SK-N-SH treated with all-trans-retinoic acid at 6 μM for 48 hours (cell line): ENCODE data around the gene SEMA5B.

Experiments
- ATAC-seq: fragments of 200-7000 bp; cut with Tn5 transposase; 3 replicates; pipeline ENCODE4 v1.9.1; 2020; ENCODE audit warnings: mild to moderate bottlenecking, moderate library complexity
- BACH2 ChIP-seq: fragments of 250-450 bp; sonication (Bioruptor Pico); IDR thresholded peaks from 2 replicates; pipeline ENCODE4 v1.9.0; 2021; ENCODE audit warnings: mild to moderate bottlenecking, borderline replicate concordance
- CSDC2 ChIP-seq: fragments of 250-450 bp; sonication (Bioruptor Pico); IDR thresholded peaks from 2 replicates; pipeline ENCODE4 v1.5.0; 2020; ENCODE audit warnings: mild to moderate bottlenecking, moderate library complexity
- ESRRG ChIP-seq: fragments of 250-450 bp; sonication (Bioruptor Pico); IDR thresholded peaks from 2 replicates; pipeline ENCODE4 v1.6.1; 2021; ENCODE audit warnings: mild to moderate bottlenecking
- GLIS3 ChIP-seq: fragments of 250-450 bp; sonication (Bioruptor Pico); IDR thresholded peaks from 2 replicates; pipeline ENCODE4 v1.5.0; 2020; ENCODE audit warnings: mild to moderate bottlenecking, moderate library complexity
- ISL1 ChIP-seq: fragments of 250-450 bp; sonication (Bioruptor Pico); IDR thresholded peaks from 2 replicates; pipeline ENCODE4 v2.1.2; 2022; ENCODE audit warnings: mild to moderate bottlenecking, moderate library complexity
- OSR1 ChIP-seq: fragments of 250-450 bp; sonication (Bioruptor Pico); IDR thresholded peaks from 2 replicates; pipeline ENCODE4 v1.8.0; 2022; ENCODE audit warnings: moderate library complexity, mild to moderate bottlenecking, inconsistent platforms
- SNAI2 ChIP-seq: fragments of 250-450 bp; sonication (Bioruptor Pico); IDR thresholded peaks from 2 replicates; pipeline ENCODE4 v1.5.0; 2020; ENCODE audit warnings: mild to moderate bottlenecking, moderate library complexity
- TCF4 ChIP-seq: fragments of 250-450 bp; sonication (Bioruptor Pico); IDR thresholded peaks from 2 replicates; pipeline ENCODE4 v1.8.0; 2021; ENCODE audit warnings: mild to moderate bottlenecking, moderate library complexity, borderline replicate concordance
- ZC3H10 ChIP-seq: fragments of 250-450 bp; sonication (Bioruptor Pico); IDR thresholded peaks from 2 replicates; pipeline ENCODE4 v1.5.1; 2021; ENCODE audit warnings: mild to moderate bottlenecking, moderate library complexity
- ZFP30 ChIP-seq: fragments of 450-650 bp; formaldehyde crosslinking; IDR thresholded peaks from 2 replicates; pipeline ENCODE4 v1.5.0; 2022; ENCODE audit warnings: mild to moderate bottlenecking, moderate library complexity
- ZNF565 ChIP-seq: fragments of 450-650 bp; formaldehyde crosslinking; conservative IDR thresholded peaks from 2 replicates; pipeline ENCODE4 v1.5.0; 2020; ENCODE audit warnings: low read depth, mild to moderate bottlenecking, moderate library complexity
- ZNF8 ChIP-seq: fragments of 450-650 bp; formaldehyde crosslinking; IDR thresholded peaks from 2 replicates; pipeline ENCODE4 v1.5.0; 2020; ENCODE audit warnings: mild to moderate bottlenecking, moderate library complexity
- TF ChIP-seq, protein P1 (sequence below): fragments of 250-450 bp; sonication (Bioruptor Pico); IDR thresholded peaks from 2 replicates; pipeline ENCODE4 v1.5.1; 2020; ENCODE audit warnings: low read depth, mild to moderate bottlenecking, moderate library complexity
- TF ChIP-seq, protein P2 (sequence below): fragments of 250-450 bp; sonication (Bioruptor Pico); IDR thresholded peaks from 2 replicates; pipeline ENCODE4 v1.5.1; 2021; ENCODE audit warnings: mild to moderate bottlenecking, moderate library complexity
- TF ChIP-seq, protein P3 (sequence below): fragments of 250-450 bp; sonication (Bioruptor Pico); IDR thresholded peaks from 2 replicates; pipeline ENCODE4 v1.5.0; 2020; ENCODE audit warnings: mild to moderate bottlenecking, moderate library complexity
- TF ChIP-seq, protein P4 (sequence below): fragments of 250-450 bp; sonication (Bioruptor Pico); IDR thresholded peaks from 2 replicates; pipeline ENCODE4 v1.8.0; 2020; ENCODE audit warnings: mild to moderate bottlenecking, moderate library complexity, borderline replicate concordance
- TF ChIP-seq, protein P5 (sequence below): fragments of 250-450 bp; sonication (Bioruptor Pico); IDR thresholded peaks from 2 replicates; pipeline ENCODE4 v1.8.0; 2021; ENCODE audit warnings: low read depth, mild to moderate bottlenecking, moderate library complexity, borderline replicate concordance

The SEMA5B gene

DNA sequence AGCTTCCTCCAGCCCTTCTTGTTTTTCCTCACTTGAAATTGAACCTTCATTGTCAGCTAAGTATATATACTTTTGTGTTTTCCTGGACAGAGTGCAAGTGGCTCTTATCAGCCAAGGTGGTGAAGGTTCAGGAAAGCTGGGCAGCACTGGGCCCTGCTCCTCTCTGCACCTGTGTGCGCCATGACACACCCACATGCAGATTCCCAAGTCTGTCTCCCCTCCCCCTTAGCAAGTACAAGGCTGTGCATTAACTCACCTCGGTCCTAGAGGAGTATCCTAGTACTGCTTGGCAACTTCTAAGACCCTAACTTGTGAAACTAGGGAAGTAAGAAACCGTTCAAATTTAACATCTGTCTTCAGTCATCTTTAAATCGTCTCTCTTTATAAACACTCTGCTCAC lies 146.9 kb downstream of the SEMA5B start:
- ATAC-seq, result no peak
- no peak for TF ChIP-seq TCF4
- TF ChIP-seq ZFP30 (CRISPR knock-in tag), result no peak
- no peak for TF ChIP-seq CSDC2 (CRISPR knock-in tag)
- TF ChIP-seq ZC3H10, result no peak

DNA sequence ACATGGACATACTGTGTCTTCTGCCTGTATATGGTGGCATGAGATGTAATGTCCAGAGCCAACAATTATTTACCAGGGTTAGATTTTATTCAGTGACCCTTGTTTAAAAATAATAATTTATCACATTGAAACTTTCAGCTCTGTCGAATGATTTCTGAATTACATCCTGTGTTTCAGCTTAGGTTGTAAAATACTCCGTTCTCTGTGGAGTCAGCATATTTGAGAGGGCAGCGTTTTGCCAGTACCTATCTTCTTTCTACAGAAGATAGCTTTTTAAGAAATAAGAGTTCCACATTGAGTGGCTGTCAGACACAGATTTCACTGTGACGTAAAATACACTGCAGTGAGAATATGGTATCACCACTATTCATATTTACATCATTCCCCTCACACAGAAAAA lies 147.4 kb downstream of the SEMA5B start:
- TF ChIP-seq, protein P1, sequence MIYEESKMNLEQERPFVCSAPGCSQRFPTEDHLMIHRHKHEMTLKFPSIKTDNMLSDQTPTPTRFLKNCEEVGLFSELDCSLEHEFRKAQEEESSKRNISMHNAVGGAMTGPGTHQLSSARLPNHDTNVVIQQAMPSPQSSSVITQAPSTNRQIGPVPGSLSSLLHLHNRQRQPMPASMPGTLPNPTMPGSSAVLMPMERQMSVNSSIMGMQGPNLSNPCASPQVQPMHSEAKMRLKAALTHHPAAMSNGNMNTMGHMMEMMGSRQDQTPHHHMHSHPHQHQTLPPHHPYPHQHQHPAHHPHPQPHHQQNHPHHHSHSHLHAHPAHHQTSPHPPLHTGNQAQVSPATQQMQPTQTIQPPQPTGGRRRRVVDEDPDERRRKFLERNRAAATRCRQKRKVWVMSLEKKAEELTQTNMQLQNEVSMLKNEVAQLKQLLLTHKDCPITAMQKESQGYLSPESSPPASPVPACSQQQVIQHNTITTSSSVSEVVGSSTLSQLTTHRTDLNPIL, result no peak
- TF ChIP-seq CSDC2 (CRISPR knock-in tag) (no peak), ZC3H10 (no peak), ISL1 (CRISPR knock-in tag) (no peak), GLIS3 (no peak)
- TF ChIP-seq, protein P2, sequence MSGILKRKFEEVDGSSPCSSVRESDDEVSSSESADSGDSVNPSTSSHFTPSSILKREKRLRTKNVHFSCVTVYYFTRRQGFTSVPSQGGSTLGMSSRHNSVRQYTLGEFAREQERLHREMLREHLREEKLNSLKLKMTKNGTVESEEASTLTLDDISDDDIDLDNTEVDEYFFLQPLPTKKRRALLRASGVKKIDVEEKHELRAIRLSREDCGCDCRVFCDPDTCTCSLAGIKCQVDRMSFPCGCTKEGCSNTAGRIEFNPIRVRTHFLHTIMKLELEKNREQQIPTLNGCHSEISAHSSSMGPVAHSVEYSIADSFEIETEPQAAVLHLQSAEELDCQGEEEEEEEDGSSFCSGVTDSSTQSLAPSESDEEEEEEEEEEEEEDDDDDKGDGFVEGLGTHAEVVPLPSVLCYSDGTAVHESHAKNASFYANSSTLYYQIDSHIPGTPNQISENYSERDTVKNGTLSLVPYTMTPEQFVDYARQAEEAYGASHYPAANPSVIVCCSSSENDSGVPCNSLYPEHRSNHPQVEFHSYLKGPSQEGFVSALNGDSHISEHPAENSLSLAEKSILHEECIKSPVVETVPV, result no peak
- TF ChIP-seq, protein P3, sequence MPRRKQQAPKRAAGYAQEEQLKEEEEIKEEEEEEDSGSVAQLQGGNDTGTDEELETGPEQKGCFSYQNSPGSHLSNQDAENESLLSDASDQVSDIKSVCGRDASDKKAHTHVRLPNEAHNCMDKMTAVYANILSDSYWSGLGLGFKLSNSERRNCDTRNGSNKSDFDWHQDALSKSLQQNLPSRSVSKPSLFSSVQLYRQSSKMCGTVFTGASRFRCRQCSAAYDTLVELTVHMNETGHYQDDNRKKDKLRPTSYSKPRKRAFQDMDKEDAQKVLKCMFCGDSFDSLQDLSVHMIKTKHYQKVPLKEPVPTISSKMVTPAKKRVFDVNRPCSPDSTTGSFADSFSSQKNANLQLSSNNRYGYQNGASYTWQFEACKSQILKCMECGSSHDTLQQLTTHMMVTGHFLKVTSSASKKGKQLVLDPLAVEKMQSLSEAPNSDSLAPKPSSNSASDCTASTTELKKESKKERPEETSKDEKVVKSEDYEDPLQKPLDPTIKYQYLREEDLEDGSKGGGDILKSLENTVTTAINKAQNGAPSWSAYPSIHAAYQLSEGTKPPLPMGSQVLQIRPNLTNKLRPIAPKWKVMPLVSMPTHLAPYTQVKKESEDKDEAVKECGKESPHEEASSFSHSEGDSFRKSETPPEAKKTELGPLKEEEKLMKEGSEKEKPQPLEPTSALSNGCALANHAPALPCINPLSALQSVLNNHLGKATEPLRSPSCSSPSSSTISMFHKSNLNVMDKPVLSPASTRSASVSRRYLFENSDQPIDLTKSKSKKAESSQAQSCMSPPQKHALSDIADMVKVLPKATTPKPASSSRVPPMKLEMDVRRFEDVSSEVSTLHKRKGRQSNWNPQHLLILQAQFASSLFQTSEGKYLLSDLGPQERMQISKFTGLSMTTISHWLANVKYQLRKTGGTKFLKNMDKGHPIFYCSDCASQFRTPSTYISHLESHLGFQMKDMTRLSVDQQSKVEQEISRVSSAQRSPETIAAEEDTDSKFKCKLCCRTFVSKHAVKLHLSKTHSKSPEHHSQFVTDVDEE, result no peak
- ATAC-seq, result no peak

DNA sequence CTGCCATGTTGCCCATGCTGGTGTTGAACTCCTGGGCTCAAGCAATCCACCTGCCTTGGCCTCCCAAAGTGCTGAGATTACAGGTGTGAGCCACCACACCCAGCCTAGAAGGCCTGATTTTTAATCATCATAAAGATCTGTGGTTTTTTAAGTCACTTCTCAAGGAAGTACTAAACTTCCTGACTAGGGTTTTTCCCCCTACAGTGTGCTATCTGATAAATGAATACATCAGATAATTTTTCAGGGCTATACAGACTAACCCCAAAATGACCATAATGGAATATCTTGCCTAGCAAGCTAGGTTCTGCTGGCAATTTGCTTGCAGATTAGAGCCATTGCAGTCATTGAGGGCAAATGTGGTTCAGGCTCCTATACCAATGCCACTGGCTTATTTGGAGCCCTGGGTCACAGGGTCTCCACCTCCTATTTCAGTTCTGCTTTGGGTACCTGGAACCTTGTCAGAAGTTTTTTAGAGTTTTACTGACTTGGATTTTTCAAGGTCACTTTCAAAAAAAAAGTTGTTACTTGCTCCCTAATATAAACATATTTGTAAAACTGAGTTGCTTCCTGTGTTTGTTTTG lies 151.9 kb downstream of the SEMA5B start:
- no peak for TF ChIP-seq ISL1 (CRISPR knock-in tag)
- TF ChIP-seq, protein P4, sequence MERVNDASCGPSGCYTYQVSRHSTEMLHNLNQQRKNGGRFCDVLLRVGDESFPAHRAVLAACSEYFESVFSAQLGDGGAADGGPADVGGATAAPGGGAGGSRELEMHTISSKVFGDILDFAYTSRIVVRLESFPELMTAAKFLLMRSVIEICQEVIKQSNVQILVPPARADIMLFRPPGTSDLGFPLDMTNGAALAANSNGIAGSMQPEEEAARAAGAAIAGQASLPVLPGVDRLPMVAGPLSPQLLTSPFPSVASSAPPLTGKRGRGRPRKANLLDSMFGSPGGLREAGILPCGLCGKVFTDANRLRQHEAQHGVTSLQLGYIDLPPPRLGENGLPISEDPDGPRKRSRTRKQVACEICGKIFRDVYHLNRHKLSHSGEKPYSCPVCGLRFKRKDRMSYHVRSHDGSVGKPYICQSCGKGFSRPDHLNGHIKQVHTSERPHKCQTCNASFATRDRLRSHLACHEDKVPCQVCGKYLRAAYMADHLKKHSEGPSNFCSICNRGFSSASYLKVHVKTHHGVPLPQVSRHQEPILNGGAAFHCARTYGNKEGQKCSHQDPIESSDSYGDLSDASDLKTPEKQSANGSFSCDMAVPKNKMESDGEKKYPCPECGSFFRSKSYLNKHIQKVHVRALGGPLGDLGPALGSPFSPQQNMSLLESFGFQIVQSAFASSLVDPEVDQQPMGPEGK (CRISPR knock-in tag), result no peak
- TF ChIP-seq, protein P3, result no peak
- TF ChIP-seq CSDC2 (CRISPR knock-in tag), result no peak
- TF ChIP-seq, protein P5, sequence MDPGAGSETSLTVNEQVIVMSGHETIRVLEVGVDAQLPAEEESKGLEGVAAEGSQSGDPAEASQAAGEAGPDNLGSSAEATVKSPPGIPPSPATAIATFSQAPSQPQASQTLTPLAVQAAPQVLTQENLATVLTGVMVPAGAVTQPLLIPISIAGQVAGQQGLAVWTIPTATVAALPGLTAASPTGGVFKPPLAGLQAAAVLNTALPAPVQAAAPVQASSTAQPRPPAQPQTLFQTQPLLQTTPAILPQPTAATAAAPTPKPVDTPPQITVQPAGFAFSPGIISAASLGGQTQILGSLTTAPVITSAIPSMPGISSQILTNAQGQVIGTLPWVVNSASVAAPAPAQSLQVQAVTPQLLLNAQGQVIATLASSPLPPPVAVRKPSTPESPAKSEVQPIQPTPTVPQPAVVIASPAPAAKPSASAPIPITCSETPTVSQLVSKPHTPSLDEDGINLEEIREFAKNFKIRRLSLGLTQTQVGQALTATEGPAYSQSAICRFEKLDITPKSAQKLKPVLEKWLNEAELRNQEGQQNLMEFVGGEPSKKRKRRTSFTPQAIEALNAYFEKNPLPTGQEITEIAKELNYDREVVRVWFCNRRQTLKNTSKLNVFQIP, result no peak
- TF ChIP-seq ZNF8 (CRISPR knock-in tag), result no peak
- no peak for TF ChIP-seq SNAI2 (CRISPR knock-in tag)
- ATAC-seq, result no peak

DNA sequence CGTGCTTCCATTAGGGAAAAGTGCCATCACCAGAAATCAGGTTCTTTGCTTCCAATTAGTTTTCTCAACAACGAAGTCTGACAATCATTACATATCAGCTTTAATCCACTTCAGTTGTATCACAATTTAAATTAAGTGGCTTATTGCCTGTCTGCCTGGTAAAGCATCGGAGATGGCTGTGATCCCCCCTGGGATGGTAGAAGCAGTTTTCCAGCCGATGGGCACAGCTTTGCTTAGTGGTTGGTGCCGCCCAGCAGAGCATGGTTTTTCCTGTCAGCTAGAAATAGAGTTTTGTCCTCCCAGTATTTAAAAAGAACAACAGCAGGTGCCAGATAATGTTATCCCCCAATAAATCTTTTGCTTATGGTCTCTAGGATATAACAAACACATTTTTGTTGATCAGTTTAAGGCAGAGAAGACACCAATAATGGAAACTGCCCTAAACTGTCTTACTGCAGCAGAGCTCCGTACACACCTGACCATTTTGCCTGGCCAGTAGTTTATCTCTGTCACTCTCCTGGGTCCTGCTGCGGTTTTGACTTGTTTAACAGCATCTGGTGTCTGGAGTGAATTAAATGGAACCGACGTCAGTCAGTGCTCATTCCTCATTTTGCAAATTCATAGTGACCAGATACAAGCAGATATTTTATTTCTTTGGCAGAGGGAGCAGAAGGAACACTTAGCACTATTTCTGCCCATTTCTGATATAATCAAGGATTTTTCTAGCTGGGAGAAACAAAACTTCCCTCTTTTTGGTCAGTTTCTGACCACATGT lies 153.6 kb downstream of the SEMA5B start:
- ATAC-seq, result no peak
- TF ChIP-seq ISL1 (CRISPR knock-in tag), result no peak
- no peak for TF ChIP-seq ZNF565 (CRISPR knock-in tag)
- TF ChIP-seq TCF4, result peak; percentile 51; the same call in 1 of the 2 replicates
- TF ChIP-seq ESRRG, result no peak
- TF ChIP-seq, protein P5, result no peak
- TF ChIP-seq, protein P3, result peak; percentile 84
- no peak for TF ChIP-seq SNAI2 (CRISPR knock-in tag)
- no peak for TF ChIP-seq GLIS3
- no peak for TF ChIP-seq OSR1
- TF ChIP-seq BACH2, result no peak
